GM21737 (cell line): ENCODE measurements around the gene SPOCK1.

Experiments used
- ATAC-seq: cut with Tn5 transposase; IDR thresholded peaks from one replicate; pipeline ENCODE4 v1.9.1; 2021; ENCODE audit warnings: mild to moderate bottlenecking, moderate library complexity; ENCODE audit not compliant: unreplicated experiment

SPOCK1 gene

DNA sequence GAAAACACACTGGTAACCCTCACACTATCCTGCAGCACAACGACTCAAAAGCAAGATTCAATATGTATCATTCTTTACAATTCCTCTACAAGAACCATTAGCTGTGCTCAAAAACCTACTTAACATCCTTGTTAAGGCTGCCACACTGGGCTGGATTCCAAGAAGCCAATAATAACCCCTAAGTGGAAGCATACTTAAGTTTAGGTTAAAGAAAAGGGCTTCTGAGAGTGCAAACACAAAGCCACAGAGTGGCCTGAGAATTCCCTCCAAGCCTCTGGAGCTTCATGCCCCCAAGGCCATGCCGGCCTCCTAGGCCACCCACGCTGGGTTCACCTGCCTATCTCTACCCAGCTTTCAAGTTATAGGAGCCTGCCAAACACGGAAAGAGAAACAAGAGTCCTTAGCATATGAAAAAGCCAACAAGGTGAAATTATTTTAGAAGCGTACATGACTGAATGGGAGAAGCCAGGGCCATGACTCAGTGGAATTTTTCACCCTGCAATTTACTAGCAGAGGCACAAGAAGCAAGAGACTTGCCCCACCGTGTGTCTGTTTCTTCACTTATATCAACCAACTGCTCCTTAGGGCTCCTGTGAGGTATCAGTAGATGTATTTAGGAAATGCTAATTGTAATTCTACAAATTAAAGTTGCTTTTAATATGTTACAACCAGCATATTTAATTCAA lies 293.0 kb downstream of the SPOCK1 start:
- ATAC-seq = no peak

DNA sequence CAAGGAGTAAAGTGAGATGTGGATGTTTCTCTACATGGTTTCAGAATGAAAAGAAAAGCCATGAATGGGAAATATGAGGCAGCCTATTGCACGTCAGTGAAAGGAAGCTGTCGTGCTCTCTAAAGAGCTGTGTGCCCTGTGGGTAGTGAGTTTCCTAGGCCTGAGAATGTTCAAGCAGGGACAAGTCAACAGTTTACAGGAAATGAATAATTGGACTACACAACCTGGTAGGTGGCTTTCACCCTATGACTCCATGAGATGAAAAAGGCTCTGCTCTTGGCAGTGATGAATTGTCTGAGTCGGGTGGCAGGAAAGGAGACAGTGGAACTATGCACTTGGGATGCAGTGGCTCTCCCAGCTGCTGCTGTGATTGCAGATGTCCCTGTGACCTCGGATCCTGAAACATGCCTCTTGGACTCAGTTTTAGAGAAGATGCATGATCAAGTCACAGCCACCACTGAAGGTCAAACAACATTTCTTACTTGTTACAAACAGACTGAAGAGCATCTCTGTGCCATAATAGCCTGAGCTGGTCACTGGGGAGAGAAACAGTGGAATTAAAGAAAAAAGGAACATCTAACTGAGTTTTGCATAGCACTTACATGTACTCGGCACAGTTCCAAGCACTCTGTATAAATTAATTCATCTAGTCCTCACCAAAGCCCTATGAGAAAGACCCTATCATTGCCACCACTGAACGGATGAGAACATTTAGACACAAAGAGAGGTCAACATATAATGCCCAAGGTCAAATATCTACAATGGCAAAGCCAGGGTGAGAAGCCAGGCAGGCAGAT lies 293.7 kb downstream of the SPOCK1 start:
- ATAC-seq = no peak

DNA sequence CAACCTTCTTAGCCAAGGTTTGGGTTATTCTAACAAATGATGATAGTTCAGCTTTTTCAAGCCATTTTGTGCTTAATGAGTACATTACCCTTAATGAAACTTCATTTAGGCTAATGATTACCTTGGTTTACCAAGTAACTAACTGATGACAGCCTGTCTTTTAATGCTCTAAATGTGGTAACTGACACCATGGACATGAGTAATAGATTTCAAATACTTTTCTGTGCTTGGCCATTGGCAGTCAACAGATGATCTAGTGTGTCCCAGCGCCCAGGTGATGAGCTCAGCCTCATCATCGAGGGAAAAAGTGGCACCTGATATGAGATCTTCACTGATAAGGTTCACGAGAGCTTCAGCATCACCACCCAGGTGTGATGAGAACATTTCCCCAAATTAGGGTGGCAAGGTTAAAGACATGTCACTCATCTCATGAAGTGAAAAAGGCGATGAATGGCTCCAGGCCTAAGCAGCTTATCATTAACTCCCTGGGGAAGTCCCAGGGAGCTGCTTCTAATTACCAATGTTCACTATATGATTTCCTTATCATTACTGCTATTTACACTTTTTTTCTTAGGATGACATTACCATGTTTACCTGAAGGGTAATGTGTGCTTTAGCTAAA lies 296.0 kb downstream of the SPOCK1 start:
- ATAC-seq = no peak

DNA sequence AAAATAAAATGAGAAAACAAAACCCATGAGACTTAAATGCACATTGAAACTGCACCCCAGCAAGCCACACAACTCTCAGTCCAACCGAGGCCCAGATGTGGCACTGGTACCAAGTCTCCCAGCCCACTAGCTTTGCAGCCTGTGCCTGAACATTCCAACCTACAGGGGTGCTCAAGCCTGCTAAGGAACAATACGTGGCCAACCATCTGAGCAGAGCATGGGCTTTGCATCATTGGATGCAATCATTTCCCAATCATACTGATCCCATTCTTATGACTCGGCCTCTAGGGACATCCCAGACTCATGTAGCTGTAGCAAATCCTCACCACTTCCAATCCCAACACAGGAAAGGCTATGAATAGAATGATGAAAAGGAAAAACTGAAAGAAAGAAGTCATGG lies 297.2 kb downstream of the SPOCK1 start:
- ATAC-seq = no peak

DNA sequence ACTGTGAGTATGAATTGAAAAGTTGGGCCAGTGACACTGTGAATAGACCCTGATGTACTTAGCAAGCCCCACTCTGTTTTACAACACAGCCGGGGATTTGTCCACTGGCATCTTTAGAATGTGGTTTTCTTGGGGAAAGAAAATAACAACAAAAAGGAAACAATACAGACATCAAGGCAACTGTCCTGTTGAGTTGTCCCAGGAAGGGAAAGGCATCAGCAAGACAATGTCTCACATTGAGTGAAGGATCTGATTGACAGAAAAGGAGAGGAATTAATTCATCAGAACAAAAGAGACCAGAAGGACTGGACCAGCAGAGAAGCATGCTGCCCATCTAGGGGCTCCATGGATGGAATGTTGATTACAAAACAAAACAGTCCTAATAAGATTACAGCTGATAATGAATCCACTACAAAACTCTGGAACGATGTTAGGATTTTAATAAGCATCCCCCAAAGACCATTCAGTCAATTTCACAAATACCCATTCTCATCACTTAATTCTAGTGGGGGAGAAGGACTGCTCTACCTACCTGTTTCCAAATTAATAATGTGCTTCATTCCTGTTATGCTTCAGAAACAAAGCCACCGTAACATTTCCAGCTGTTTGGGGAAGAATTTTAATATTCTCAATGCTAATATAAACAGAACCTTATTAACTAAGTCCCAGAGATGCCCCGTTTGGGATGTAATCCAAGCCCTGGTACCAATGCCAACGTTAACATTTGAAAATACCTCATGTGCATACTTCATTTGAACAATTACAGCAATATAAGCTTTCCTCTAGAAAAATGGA lies 298.0 kb downstream of the SPOCK1 start:
- ATAC-seq = no peak

DNA sequence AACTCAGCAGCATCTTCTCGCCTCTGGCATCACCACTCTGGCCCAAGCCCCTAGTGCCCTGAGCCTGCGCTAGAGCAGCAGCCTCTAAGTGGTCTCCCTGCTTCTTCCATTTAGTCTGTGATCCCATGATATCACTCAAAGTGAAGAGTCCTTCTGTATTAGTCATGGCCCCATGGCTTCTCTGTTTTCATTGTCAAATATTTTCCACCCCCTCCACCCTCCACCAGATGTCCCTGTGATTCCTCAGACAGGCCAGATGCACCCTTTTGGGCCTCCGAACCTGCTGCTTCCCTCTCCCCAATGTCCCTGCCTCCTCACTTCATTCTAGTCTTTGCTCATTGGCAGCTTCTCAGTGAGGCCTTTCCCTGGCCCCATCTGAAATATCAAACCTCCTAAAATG lies 299.2 kb downstream of the SPOCK1 start:
- no peak for ATAC-seq

DNA sequence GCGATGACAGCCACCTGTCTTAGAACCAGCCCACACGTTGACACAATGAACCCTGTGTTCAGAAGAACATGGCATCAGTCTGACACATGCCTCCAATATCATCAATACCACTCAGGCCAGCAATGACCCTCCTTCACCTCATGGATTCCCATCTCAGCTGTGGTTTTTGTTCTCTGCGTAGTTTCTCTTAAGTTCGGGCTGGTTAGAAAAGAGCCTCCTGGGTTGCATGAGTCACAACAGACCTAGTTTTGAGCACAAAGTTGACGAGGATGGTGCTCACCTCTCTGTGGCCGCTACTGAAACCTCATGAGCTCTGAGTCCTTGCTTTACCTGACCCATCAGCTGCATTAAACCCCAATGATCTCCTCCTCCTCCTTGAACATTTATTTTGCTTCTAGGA lies 299.9 kb downstream of the SPOCK1 start:
- ATAC-seq = no peak

DNA sequence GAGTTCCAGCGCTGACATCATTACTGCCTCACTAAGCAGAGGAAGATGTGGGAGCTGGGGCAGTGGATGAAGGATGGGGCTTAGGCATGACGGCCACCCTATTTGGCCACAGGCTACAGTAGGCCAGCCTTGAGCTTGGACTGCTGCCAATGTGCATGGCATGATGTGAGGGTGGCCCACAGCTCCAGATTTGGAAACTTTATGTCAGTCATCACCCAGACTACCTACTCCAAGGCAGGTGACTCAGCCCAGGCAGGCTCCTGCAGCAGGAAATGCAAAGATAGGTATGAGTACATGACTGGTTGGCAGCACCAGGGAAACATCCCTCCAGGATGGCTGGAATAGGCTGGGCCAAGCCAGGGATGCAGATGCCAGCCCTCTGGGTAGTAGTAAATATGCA lies 303.6 kb downstream of the SPOCK1 start:
- ATAC-seq = no peak

DNA sequence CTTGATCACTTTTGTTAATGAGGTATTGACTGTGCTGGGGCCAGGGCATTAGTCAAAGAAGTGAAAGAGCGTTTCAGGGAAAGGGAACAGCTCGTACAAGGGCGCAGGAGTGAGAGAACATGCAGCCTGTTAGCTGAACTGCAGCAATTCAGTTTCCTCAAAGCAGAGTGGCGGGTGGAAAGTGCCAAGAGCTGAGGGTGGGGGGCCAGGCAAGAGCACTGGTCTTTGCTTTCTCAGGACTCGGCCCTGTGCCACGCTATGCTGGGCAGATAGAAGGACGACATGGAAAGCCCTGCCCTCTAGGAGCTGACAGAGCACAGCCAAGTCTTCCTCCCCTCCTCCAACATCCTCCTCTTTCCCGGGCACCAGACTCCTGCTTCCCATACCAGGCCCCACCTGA lies 304.8 kb downstream of the SPOCK1 start:
- ATAC-seq = no peak

DNA sequence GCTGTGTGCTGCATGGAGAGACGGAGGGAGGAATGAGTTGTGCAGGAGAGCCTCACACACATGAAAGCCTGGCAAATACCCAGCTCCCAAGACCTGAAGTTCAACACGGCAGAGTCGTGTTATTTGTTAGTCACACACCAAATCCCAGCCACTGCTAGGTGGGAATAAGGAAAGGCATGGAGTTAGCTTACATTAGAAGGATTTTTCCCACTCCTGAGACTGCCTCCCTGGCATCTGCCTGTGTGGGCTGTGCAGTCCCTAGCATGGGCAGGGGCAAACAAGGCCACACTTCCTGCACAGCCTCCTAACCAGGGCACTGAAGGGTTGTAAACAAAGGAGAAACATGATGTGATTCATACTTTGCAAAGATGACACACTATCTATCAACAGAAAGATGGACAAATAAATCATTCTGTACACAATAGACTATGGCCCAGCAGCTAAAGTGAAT lies 306.8 kb downstream of the SPOCK1 start:
- no peak for ATAC-seq

DNA sequence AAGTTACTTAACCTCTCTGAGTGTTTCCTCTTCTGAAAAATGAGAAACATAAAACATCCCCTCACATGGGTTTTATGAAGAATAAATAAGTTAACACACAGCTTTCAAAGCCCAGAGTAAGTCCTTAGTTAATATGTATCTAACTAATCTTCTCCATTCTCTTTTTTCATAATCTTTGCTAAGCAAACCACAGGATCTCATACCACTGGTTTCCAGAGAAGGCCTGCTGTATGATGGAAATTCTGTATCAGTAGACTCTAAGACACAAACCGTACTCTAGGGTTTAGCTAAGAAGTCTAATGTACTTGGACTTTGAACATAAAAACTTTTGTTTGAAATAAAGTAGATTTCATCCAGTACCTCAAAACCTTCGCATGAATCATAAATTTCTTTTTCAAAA lies 307.9 kb downstream of the SPOCK1 start:
- ATAC-seq = no peak

DNA sequence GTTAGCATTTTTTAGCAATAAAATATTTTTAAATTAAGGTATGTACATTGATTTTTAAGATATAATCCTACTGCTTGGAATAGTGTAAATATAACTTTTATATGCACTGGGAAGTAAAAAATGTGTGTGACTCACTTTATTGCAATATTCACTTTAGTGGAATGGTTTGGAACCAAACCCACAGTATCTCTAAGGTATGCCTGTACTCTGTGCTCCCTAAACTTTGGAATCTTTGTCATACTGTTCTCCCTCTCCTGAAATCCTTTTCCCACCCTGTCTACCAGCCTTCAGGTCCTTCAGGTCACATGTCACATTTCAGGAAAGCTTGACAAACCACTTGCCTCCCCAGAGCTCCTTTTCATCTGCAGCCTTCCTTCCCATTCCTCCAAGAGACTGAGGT lies 308.7 kb downstream of the SPOCK1 start:
- no peak for ATAC-seq

DNA sequence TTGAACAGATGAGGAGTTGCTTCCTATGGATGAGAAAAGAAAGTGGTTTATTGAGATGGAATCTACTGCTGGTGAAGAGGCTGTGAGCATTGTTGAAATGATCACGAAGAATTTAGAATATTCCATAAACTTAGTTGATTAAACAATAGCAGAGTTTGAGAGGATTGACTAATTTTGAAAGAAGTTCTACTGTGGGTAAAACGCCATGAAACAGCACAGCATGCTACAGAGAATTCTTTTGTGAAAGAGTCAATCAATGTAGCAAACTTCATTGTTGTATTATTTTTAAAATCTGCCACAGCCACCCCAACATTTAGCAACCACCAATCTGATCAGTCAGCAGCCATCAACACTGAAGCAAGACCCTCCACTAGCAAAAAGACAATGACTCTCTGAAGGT lies 309.1 kb downstream of the SPOCK1 start:
- ATAC-seq = no peak

DNA sequence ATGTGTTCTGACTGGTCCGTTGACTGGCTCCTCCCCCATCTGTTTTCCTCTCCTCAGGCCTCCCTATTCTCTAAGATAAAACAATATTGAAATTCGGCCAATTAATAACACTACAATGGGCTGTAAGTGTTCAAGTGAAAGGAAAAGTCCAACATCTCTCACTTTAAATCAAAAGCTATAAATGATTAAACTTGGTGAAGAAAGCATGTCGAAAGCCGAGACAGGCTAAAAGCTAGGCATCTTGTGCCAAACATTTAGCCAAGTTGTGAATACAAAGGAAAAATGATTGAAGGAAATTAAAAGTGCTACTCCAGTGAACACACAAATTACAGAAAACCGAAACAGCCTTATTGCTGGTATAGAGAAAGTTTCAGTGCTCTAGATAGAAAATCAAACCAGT lies 310.6 kb downstream of the SPOCK1 start:
- no peak for ATAC-seq

DNA sequence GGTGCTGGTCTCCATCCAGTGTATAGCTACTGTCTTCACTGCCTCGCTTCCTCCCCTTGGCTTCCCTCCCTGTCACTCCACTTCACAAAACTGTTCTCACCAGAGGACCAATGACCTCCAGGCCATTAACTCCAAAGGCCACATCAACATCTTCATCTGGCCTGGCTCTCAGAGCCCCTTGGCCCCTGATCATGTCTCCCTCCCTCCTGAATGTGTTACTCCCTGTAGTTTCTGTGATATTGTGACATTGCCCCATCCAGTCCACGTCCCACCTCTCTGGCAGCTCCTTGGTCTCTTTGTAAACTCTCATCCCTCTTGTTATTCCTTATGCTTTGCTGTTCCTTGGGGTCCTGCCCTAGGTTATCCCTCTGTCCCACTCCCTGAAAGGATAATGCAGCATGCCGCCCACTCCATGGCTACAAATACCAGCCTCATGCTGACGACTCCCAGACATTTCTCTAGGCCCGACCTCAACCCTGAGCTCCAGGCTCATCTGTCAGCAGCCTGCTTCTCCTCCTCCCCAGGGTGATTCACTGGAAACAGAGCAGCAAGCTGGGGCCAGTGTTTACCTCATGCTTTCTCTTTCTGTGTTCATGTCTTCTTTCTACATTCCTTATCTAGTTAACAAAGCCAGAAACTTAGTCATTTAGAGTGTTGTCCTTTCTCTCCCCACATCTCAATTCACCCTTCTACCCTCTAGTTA lies 312.2 kb downstream of the SPOCK1 start:
- ATAC-seq = no peak

DNA sequence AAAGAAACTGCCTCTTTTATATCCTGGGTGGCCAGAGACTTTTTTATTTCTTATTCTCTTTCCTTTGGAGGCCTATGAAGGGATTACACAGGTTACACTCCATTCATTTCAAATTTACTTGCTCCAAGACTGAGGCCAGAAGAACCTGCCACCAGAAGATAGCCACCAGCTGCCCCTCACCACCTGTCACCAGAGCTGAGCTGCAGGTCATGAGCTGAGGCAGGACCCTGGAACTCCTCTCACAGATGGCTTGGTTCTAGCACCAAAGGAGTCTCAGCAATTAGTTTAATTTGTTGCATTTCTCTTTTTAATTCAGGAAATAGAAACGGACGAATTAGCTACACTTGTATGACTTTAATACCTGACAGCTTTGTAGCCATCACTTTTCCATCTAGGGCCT lies 313.9 kb downstream of the SPOCK1 start:
- no peak for ATAC-seq

DNA sequence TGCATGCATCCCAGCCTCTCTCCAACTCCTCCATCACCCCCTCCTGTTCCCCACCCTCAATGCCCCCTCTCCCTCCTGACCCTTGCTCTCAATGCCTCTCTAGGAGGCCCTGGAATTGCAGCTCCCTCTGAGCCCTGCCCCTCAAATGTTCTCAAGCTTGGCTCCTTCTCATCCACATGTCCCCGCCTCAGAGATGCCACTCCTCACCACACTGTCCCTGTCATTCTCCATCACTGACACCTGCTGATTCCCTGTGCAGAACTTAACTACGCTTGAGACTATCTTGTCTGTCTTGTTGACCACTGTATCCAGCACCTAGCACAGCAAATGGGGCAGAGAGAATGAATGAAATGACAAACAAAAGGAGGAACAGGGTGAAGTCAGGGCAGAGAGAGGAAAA lies 314.4 kb downstream of the SPOCK1 start:
- ATAC-seq = no peak

DNA sequence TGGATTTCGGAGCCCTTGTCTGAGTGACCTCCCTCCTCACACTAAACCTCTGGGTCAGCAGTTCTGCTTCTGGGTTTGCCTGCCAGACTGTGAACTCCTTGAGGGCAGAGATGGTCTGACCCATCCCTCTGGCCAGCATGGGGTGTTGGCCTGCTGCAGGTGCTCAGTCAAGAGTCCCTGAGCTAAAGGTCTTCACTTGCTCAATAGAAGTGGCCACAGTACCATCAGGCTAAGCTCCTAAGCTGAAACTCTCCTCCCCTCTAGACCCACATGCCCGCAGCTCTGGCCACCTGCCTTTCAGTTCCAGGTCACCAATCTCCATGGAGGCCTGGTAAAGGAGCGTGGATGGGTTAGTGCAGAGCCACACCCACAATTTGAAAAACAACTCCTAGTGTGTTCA lies 316.6 kb downstream of the SPOCK1 start:
- ATAC-seq = no peak

DNA sequence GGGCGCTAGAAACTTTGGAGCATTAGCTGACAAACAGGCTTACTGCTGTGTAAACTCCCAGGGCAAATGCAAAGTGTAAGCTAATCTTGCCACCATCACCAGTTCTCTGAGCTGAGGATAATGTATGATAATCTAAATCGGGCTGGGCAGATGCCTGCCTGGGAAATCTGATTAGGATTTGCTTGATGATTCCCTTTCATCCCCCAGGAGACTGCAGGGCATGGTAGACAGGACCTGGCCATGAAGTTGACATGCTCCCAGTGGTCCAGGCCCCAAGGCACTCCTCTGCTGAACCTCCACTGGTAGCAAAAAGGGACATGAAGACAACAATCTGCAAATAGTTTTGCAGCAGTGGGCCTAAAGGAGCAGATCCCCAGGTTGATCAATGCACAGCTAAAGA lies 317.5 kb downstream of the SPOCK1 start:
- ATAC-seq = no peak

DNA sequence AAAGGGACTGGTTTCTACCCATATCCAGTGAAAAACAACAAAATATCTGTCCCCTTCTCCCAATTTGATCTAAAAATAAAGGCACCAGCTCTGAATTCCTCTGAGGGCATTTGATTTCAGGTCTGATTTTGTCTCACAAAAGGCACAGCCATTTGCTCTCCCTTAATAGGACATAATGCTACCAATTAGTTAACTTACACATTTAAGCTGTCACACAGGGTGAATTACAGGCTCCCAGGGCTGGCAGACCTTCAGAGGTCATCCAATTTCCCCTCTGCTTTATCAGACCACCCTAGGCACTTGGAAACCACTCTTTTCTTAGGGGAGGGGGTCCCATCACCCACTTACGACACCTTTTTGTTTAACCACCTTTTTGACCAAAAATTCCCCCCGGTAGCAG lies 319.9 kb downstream of the SPOCK1 start:
- no peak for ATAC-seq

DNA sequence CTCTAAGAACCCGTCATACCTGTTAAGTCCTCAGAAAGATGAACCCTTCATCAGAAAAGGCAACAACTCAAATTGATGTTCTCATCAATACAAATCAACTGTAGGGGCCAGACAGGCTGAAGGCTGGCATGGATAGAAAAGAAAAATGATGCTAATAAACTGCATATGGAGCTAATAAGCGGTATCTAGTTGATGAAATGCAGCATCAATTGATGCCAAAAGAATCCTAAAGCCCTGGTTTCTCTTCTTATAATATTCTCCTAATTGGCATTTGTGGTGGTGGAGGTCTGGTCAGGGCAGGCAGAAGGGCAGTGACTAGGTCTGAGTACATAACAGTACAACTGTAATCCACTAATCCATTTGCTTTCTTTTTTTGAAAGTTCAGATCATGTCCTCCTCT lies 322.5 kb downstream of the SPOCK1 start:
- ATAC-seq = no peak
